Measurements from ENCODE around the gene DGKG. TPM values are rescaled to one million over a fixed set of nuclear protein-coding genes. Genes with fewer than 3 reads are reported as not detected.

The DGKG gene
- total and polyA plus RNA-seq, 4 donors = 0.84 to 7.8 (median 1.7) TPM

GRCh38 chr3:186189492-186189891 lies 172.5 kb downstream of the DGKG start (continued):
- no peak for TF ChIP-seq CTCF (IDR thresholded peaks at IDR 0.05; ENCODE audit: low read depth, low read length, missing input control)
- no peak for TF ChIP-seq JUND (IDR thresholded peaks at IDR 0.05)
- no peak for TF ChIP-seq FOXA1 (IDR thresholded peaks at IDR 0.05)
- TF ChIP-seq NR2F2 (IDR thresholded peaks at IDR 0.05) = no peak
- no peak for TF ChIP-seq MAX (IDR thresholded peaks at IDR 0.05)
- TF ChIP-seq EGR1 (IDR thresholded peaks at IDR 0.05; ENCODE audit: low read depth in 2 of 2) = no peak
- TF ChIP-seq YY1 (IDR thresholded peaks at IDR 0.05) = no peak

- Histone ChIP-seq H3K9me3 (ENCODE audit: control insufficient read depth in 4 of 4, low read length in 3 of 4) (no peaks in the 10 kb centered on the region), H3K9ac (ENCODE audit: low read depth in 1 of 2, low read length in 2 of 2) (no peak overlapping the region), H3K4me3 (ENCODE audit: low read depth in 1 of 3, low read length in 3 of 3) (no peak overlapping the region), H3K27ac (ENCODE audit: low read depth in 1 of 2, low read length in 2 of 2) (no peak overlapping the region), H3K36me3 (ENCODE audit: control insufficient read depth in 4 of 4, insufficient read depth in 3 of 4, low read depth in 1 of 4, low read length in 3 of 4) (no peaks in the 10 kb centered on the region), H3K4me1 (ENCODE audit: control insufficient read depth in 4 of 4, insufficient read depth in 4 of 4, low read length in 3 of 4) (peaks cover 0 to 3% (median 0%) of the 10 kb centered on the region in 4 donors), H3K27me3 (ENCODE audit: control insufficient read depth in 4 of 4, insufficient read depth in 4 of 4, low read length in 3 of 4) (no peaks in the 10 kb centered on the region)
- WGBS = 79% methylated on average over 11 of the region's 11 CpGs
- DNase-seq (ENCODE audit: low spot score) = no peak
- TF ChIP-seq NR2F2 (IDR thresholded peaks at IDR 0.05) (no peak), JUND (IDR thresholded peaks at IDR 0.05) (no peak), HNF4A (conservative IDR thresholded peaks at IDR 0.05) (no peak), GABPA (IDR thresholded peaks at IDR 0.05 in 1 of 2, conservative IDR thresholded peaks at IDR 0.05 in 1 of 2) (no peak), TAF1 (conservative IDR thresholded peaks at IDR 0.05) (no peak), MAX (IDR thresholded peaks at IDR 0.05) (no peak), HNF4G (IDR thresholded peaks at IDR 0.05) (no peak), ZBTB33 (IDR thresholded peaks at IDR 0.05) (no peak), EGR1 (IDR thresholded peaks at IDR 0.05; ENCODE audit: low read depth in 2 of 2) (no peak), FOXA2 (IDR thresholded peaks at IDR 0.05) (no peak), RAD21 (IDR thresholded peaks at IDR 0.05) (no peak), SP1 (IDR thresholded peaks at IDR 0.05) (no peak), YY1 (IDR thresholded peaks at IDR 0.05) (no peak), RXRA (IDR thresholded peaks at IDR 0.05) (no peak), CTCF (IDR thresholded peaks at IDR 0.05; ENCODE audit: low read depth, low read length, missing input control) (no peak)
Measured at GRCh38 chr3:186187401-186188275, 174.4 kb downstream of the DGKG start.

Data from liver (tissue), 9 donors.